Fibroblast of mammary gland (primary cell): ENCODE data around the gene IPP.
A peak's percentile ranks its signal among the peaks of the same experiment; 100 is the strongest.

ENCODE experiments used
- DNase-seq: peaks from one replicate; pipeline ENCODE4 v3.0.0-alpha.2; 2010; ENCODE audit warnings: low read depth
- H3K4me3 ChIP-seq: 2 replicates; pipeline ENCODE4 v1.5.1; 2011; ENCODE audit warnings: low read depth, mild to moderate bottlenecking, low read length, moderate library complexity; ENCODE audit not compliant: control insufficient read depth
- TF ChIP-seq, protein P1 (sequence below): conservative IDR thresholded peaks from 2 replicates; pipeline ENCODE4 v1.5.1; 2011; ENCODE audit warnings: low read depth, low read length, inconsistent platforms; ENCODE audit not compliant: control insufficient read depth, insufficient read depth

IPP gene

DNA sequence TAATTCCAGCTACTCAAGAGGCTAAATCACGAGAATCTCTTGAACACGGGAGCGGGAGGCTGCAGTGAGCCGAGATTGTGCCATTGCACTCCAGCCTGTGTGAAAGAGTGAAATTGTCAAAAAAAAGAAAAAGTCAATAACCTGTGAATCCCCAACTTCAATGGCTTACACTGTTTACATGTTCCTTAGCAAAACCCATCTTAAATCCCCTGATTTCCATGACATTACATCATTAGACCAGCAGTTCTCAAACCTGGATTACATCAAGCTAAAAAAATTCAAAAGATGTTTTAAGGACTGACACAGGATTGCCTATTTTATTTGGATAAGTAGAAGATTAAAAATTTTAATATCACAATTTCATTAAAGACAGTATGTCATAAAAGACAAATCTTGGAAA lies 76.5 kb downstream of the IPP start:
- TF ChIP-seq, protein P1, sequence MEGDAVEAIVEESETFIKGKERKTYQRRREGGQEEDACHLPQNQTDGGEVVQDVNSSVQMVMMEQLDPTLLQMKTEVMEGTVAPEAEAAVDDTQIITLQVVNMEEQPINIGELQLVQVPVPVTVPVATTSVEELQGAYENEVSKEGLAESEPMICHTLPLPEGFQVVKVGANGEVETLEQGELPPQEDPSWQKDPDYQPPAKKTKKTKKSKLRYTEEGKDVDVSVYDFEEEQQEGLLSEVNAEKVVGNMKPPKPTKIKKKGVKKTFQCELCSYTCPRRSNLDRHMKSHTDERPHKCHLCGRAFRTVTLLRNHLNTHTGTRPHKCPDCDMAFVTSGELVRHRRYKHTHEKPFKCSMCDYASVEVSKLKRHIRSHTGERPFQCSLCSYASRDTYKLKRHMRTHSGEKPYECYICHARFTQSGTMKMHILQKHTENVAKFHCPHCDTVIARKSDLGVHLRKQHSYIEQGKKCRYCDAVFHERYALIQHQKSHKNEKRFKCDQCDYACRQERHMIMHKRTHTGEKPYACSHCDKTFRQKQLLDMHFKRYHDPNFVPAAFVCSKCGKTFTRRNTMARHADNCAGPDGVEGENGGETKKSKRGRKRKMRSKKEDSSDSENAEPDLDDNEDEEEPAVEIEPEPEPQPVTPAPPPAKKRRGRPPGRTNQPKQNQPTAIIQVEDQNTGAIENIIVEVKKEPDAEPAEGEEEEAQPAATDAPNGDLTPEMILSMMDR, result no peak
- DNase-seq, result no peak
- no peak overlapping the region for H3K4me3 ChIP-seq

DNA sequence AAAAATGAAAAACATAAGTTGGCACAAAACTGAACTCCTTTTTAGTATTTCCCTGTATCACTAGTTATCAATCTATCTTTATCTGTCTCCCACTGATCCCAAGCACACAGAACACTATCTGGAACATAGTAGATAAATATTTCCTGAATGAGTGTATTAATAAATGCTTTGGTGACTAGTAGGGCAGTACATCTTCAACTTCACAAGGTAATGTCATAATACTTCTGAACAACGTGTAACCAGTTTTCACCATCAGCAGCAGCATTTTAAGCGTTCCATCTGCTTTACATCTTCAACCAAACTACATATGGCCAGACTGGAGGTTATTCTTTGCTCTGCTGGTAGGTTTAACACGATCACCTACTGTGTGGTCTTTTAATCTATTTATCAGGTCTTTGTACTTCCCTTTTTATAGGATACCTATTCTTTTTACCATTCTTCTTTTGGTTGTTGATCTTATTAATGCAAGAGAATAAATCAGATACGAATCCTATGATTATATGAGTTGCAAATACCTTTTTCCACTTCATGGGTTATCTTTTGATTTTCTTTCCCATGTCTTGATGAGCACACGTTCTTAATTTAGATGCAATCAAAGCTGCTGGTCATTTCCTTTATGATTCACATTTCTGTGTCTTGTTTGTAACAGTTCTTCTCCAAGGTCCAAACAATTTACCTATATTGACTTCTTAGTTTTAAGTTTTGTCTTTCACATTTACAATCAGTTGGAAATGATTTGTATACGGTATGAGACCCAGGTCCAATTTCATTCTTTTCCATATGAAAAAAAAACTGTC lies 80.4 kb downstream of the IPP start:
- no peak overlapping the region for H3K4me3 ChIP-seq
- DNase-seq, result peak; percentile 63
- TF ChIP-seq, protein P1, result no peak

DNA sequence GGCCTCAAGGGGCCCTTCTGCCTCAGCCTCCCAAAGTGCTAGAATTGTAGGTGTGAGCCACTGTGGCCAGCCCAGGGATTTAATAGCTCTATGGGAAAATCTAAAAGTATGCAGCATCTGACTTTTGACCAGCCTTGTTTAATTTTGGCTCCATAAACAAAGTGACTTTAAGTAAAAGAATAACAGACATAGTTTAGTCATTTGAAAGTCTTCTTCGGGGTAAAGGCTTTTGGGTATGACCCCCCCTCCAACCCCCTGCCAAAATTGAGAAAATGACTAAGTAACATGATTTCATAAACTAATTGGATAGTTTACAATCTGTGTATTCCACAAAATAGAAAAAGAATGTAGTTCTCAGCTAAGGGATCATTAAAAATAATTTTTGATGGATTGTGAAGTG lies 81.1 kb downstream of the IPP start:
- DNase-seq, result peak; percentile 34

DNA sequence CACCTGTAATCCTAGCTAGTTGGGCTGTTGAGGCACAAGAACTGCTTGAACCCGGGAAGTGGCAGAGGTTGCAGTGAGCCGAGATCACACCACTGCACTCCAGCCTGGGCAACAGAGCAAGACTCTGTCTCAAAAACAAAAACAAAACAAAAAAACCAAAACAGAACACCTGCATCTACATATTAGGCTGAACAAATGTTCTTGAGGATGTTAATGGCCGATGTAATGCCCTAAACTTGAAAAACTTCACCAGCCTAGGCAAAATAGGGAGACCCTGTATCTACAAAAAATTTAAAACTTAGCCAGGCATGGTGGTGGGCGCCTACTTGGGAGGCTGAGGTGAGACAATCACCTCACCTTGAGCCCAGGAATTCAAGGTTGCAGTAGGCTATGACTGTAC lies 81.9 kb downstream of the IPP start:
- TF ChIP-seq, protein P1, result no peak
- no peak overlapping the region for H3K4me3 ChIP-seq
- no peak for DNase-seq

More for the DNA sequence above, 81.1 kb downstream of the IPP start:
- H3K4me3 ChIP-seq, result no peak overlapping the region
- TF ChIP-seq, protein P1, result no peak

DNA sequence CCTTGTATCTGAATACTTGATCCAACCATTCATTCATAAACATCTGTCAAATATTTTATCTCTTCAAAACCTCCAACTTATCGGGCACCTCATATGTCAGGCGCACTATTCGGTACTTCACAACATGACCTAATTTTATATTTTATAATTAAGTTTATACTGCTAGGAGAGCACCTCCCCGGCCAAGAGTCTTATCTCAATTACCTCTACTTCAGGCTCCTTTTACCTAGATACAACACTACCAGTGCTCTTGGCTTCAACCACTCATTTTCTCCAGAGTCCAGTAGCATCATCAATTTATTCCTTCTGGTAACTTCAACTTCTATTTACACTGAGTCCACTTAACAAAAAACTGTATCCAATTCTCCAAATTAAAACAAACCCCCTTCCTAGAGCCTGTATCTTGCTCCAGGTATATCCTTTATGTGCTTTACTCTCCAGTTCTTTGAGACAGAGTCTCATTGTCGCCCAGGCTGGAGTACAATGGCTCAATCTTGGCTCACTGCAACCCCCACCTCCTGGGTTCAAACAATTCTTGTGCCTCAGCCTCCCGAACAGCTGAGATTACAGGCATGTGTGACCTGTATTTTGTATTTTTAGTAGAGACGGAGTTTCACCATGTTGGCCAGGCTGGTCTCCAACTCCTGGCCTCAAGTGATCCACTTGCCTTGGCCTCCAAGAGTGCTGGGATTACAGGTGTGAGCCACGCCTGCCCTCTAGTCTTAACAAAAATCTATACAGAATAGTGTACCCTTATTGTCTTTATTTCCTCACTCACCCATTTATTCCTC lies 82.9 kb downstream of the IPP start:
- TF ChIP-seq, protein P1, result no peak
- no peak overlapping the region for H3K4me3 ChIP-seq
- no peak for DNase-seq

DNA sequence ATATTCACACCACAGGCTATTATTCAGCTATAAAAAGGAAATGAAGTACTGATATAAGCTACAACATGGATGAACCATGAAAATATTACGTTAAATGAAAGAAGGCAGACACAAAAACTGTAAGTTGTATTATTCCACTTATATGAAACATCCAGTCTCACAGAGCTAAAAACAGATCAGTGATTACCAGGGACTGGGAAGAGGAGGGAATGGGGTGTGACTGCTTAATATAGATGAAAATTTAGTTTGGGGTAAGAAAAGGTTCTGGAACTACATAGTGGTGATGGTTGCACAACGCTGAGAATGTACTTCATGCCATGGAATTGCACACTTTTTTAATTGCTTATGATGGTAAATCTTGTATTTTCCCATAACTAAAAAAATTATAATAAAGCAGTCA lies 83.6 kb downstream of the IPP start:
- no peak overlapping the region for H3K4me3 ChIP-seq
- TF ChIP-seq, protein P1, result no peak
- no peak for DNase-seq
